Stomach smooth muscle (tissue), 2 donors: Measurements from ENCODE around the gene TDRD10.
"Not testable (repeated sequence)": the region's sequence is repeated elsewhere in the genome, so short reads cannot be mapped to it uniquely, and the experiment has no call there.

Source experiments
- H3K27ac ChIP-seq: one replicate; pipeline ENCODE4 v1.7.0; 2013; ENCODE audit warnings: mild to moderate bottlenecking, low read length, inconsistent platforms
- H3K27me3 ChIP-seq, 2 donors: one replicate each; pipeline ENCODE4 v1.7.0; 2013; ENCODE audit warnings: low read length in 2 of 2; ENCODE audit not compliant: insufficient read depth in 2 of 2, control insufficient read depth in 1 of 2
- H3K36me3 ChIP-seq, 2 donors: one replicate each; pipeline ENCODE4 v1.7.0; 2013; ENCODE audit warnings: low read length in 2 of 2; ENCODE audit not compliant: control insufficient read depth in 2 of 2, insufficient read depth in 2 of 2
- H3K4me1 ChIP-seq: one replicate; pipeline ENCODE4 v1.7.0; 2013; ENCODE audit warnings: low read length; ENCODE audit not compliant: control insufficient read depth, insufficient read depth
- H3K4me3 ChIP-seq, 2 donors: one replicate each; pipeline ENCODE4 v1.7.0; 2013; ENCODE audit warnings: low read length in 2 of 2
- H3K9ac ChIP-seq, 2 donors: one replicate each; pipeline ENCODE4 v1.7.0; 2013; ENCODE audit warnings: low read length in 2 of 2, mild to moderate bottlenecking in 1 of 2
- H3K9me3 ChIP-seq, 2 donors: one replicate each; pipeline ENCODE4 v1.7.0; 2013; ENCODE audit warnings: low read length in 2 of 2; ENCODE audit not compliant: control insufficient read depth in 2 of 2
- donor health status: healthy.
- donor health status: Pancreatic carcinoma.

The TDRD10 gene

DNA sequence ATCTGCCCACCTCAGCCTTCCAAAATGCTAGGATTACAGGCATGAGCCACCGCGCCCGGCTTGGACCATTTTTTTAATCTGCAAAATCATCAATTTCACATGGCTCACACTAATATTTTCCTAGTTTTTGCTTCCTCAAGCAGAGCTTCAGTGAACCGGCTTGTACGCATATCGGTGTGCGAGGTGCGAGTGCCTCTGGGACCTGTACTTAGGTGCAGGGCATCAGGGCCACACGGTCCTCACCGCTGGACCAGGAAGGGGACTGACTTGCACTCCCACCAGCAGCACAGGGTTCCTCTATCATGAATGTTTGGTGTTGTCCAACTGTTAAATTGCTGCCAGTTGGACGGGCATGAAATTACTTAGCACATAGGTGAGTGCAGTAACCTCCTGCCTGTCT is 15.6 kb downstream of the TDRD10 start:
- Histone ChIP-seq H3K9ac (no peak overlapping the region), H3K4me3 (no peak overlapping the region), H3K4me1 (no peaks in the 10 kb centered on the region), H3K36me3 (no peaks in the 10 kb centered on the region), H3K27me3 (peaks cover 0 to 5% of the 10 kb centered on the region in 2 donors), H3K9me3 (no peaks in the 10 kb centered on the region), H3K27ac (no peak overlapping the region)

DNA sequence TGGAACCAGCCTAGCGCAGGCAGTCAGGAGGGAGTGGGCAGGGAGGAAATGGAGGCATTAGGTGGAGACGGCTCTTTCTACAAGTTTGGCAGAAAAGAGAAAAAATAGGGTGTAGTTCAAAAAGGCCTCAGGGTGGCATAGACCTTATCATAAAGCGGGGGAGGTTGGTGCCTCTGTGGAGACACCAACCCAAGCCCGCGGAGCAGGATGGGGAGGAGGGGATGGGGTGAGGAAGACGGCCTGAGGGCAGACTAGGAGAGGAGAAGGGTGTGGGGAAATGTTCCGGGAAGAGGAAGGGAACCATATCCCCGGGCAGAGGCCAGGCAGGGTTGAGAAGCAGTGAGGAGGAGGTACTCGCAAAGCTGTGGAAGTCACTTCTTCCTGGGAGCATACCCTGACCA is 17.6 kb downstream of the TDRD10 start:
- no peak overlapping the region for H3K27ac ChIP-seq
- peaks cover 0 to 3% of the 10 kb centered on the region in 2 donors for H3K9me3 ChIP-seq
- H3K9ac ChIP-seq, result no peak overlapping the region
- no peak overlapping the region for H3K4me3 ChIP-seq
- peaks cover 0 to 5% of the 10 kb centered on the region in 2 donors for H3K27me3 ChIP-seq
- H3K36me3 ChIP-seq, result no peaks in the 10 kb centered on the region
- H3K4me1 ChIP-seq, result no peaks in the 10 kb centered on the region

DNA sequence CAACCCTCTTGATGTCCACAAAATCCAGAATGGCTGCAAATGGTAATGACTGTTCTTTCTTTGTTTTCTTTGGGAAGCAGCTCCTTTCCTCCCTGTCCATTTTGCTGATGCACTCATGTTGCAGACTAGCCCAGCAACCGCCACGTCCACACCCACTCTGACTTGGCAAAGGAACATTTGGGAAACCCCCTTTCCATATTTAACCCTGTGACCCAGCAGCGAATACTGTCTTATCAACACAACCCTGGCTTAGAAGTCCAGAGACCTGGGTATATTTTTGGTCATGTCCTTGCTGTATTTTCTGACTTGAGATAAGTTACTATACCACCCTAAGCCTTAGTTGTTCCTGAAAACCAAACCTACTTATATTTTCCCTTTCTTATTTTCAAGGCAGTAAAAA is 18.3 kb downstream of the TDRD10 start:
- H3K27ac ChIP-seq, result no peak overlapping the region

DNA sequence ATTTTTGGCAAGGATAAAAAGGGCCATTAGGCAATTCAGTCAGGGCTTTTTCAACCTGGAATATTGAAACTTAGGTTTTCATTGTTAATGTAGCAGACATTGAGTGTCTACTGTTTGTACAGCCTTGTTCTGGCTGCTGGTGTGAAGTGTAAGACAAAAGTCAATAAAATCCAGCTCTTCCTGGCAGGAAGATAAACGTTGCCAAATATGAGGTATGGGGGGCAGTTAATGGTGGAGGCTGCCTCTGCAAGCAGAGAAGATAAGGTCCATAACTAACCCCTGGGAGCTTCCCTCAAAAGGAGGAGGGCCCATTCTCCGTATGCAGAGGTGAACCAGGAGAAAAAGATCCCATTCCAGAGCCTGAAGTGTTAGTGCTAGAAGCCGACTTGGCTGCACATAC is 19.7 kb downstream of the TDRD10 start:
- Histone ChIP-seq H3K4me3 (no peak overlapping the region), H3K9me3 (peaks cover 0 to 3% of the 10 kb centered on the region in 2 donors), H3K27ac (no peak overlapping the region)

More for the DNA sequence above, 18.3 kb downstream of the TDRD10 start:
- Histone ChIP-seq H3K9me3 (peaks cover 0 to 3% of the 10 kb centered on the region in 2 donors), H3K4me1 (no peaks in the 10 kb centered on the region), H3K27me3 (peaks cover 0 to 5% of the 10 kb centered on the region in 2 donors), H3K9ac (no peak overlapping the region), H3K4me3 (no peak overlapping the region), H3K36me3 (no peaks in the 10 kb centered on the region)

DNA sequence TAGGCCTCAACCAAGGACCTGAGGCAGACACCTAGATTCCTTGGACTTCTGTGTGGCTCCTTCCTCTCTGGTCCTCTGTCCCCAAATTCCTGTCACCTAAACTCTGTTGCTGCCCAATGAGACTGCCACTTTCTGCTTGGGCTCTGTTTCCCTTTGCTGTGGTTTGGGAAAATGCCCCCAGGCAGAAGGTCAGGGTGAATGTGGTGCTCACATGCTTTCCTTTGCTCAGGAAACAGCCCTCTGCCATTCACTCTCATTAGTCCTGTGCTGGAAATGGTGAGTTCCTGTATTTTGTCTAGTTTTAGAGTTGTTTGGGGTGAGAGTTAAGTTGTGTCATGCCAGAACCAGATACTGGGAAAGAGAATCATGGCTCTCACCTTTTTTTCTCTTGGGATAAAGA is 22.9 kb downstream of the TDRD10 start:
- Histone ChIP-seq H3K27me3 (peaks cover 0 to 3% of the 10 kb centered on the region in 2 donors), H3K4me3 (no peak overlapping the region), H3K27ac (no peak overlapping the region), H3K4me1 (no peaks in the 10 kb centered on the region), H3K9me3 (peaks cover 0 to 3% of the 10 kb centered on the region in 2 donors), H3K9ac (no peak overlapping the region), H3K36me3 (no peaks in the 10 kb centered on the region)

More for the DNA sequence above, 19.7 kb downstream of the TDRD10 start:
- no peaks in the 10 kb centered on the region for H3K4me1 ChIP-seq
- no peak overlapping the region for H3K9ac ChIP-seq
- no peaks in the 10 kb centered on the region for H3K36me3 ChIP-seq
- peaks cover 0 to 5% of the 10 kb centered on the region in 2 donors for H3K27me3 ChIP-seq

DNA sequence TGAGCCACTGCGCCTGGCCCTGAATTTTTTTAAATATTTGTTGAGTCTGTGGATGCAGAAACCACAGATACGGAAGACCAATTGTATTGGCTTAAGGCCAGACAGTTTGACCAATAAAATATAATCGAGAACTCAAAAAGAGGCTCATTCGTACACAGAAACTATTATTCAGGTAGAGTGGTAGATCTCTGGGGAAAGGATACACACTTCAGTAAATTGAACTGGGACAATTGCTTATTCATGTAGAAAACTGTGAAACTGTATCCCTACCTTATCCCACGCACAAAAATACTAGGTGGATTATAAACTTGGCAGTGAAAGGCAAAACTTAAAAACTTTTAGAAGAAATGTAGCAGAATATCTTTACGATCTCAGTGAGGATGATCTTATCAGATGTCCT is 25.2 kb downstream of the TDRD10 start:
- no peaks in the 10 kb centered on the region for H3K36me3 ChIP-seq
- H3K4me1 ChIP-seq, result no peaks in the 10 kb centered on the region
- peaks cover 0 to 1% of the 10 kb centered on the region in 2 donors for H3K27me3 ChIP-seq
- H3K9me3 ChIP-seq, result peaks cover 0 to 3% of the 10 kb centered on the region in 2 donors
- no peak overlapping the region for H3K9ac ChIP-seq
- H3K27ac ChIP-seq, result no peak overlapping the region
- H3K4me3 ChIP-seq, result no peak overlapping the region

DNA sequence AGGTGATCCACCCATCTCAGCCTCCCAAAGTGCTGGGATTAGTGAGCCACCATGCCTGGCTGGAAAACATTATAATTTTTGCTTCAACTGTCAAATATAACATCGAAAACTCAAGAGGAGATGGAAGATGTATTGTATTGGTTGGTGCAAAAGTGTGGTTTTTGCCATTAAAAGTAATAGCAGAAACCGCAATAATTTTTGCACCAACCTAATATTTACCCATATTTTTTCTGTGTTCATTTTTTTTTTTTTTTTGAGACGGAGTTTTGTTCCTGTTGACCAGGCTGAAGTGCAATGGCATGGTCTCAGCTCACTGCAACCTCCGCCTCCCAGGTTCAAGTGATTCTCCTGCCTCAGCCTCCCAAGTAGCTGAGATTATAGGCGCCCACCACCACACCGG is 27.3 kb downstream of the TDRD10 start:
- Histone ChIP-seq H3K4me3 (no peak overlapping the region), H3K27me3 (no peaks in the 10 kb centered on the region), H3K4me1 (no peaks in the 10 kb centered on the region), H3K9ac (no peak overlapping the region), H3K27ac (no peak overlapping the region), H3K36me3 (no peaks in the 10 kb centered on the region), H3K9me3 (no peaks in the 10 kb centered on the region)

DNA sequence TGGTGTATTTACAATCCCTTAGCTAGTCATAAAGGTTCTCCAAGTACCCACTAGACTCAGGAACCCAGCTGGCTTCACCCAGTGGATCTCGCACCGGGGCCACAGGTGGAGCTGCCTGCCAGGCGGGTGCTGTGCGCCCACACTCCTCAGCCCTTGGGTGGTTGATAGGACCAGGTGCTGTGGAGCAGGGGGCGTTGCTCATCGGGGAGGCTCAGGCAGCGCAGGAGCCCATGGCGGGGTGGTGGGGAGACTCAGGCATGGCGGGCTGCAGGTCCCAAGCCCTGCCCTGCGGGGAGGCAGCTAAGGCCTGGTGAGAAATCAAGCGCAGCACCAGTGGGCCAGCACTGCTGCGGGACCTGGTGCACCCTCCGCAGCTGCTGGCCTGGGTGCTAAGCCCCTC is 29.9 kb downstream of the TDRD10 start:
- H3K27ac ChIP-seq, H3K9me3 ChIP-seq, H3K36me3 ChIP-seq, H3K4me1 ChIP-seq, H3K9ac ChIP-seq, H3K27me3 ChIP-seq, H3K4me3 ChIP-seq: not testable (repeated sequence)

DNA sequence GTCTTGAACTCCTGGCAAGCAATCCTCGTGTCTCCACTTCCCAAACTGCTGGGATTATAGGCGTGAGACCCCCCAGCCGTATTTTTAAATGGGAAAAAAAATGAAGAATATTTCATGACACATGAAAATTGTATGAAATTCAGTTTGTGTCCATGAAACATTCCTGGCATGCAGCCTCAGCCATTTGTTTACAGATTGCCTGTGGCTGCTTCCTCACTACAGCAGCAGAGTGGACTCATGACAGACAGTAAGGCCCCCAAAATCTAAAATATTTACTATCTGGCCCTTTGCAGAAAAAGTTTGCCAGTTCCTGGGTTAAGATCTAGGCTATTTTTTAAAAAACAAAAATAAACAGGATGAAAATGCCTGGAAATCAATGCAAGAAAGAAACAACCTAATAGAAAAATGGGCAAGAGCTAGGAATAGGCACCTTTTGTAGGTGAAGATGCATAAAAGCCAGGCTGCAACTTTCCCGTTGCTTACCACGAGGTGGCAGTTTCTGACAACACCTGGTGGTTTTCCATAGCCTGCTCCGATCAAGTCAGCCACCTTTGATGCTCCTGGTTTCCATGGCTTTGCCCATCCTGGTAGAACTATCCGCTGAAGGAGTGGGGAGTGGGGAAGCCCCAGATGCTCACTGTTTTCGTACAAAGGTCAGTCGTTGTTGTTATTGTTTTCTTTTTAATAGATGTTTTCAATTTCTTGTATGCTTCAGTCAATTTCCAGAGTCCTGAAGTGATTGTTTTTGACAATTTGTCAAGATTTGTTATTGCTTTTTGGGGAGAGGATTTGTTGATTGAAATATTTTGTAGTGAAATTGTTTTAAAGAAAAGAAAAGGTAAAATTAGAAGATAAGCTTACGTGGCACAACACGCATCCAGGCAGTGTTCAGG is 32.2 kb downstream of the TDRD10 start:
- Histone ChIP-seq H3K36me3 (no peaks in the 10 kb centered on the region), H3K9ac (no peak overlapping the region), H3K27ac (no peak overlapping the region), H3K27me3 (peaks cover 0 to 4% of the 10 kb centered on the region in 2 donors), H3K9me3 (peaks cover 0 to 2% of the 10 kb centered on the region in 2 donors), H3K4me3 (no peak overlapping the region), H3K4me1 (no peaks in the 10 kb centered on the region)

DNA sequence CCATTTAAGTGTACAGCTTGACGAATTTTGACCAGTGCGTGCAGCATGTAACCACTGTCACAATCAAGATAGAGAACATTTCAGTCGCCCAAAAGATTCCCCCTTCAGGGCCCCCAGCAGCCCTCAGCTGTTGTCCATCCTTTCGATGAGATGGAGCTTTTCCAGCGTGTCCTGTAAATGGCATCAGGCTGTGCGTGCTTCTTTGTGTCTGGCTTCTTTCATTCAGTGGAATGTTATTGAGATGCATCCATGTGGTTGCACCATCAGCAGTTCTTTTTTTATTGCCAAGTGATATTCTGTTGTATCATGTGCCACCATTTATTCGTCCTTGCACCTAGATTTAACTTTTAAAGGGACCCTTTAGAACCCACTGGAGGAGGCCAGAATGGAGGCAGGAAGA is 34.6 kb downstream of the TDRD10 start:
- Histone ChIP-seq H3K27me3 (peaks cover 0 to 8% of the 10 kb centered on the region in 2 donors), H3K36me3 (no peaks in the 10 kb centered on the region), H3K4me1 (no peaks in the 10 kb centered on the region), H3K4me3 (no peak overlapping the region), H3K9ac (no peak overlapping the region), H3K27ac (no peak overlapping the region), H3K9me3 (peaks cover 0 to 2% of the 10 kb centered on the region in 2 donors)
